GM20000 (cell line): ENCODE measurements around the gene VASH2.
"Not testable (repeated sequence)": the region's sequence is repeated elsewhere in the genome, so short reads cannot be mapped to it uniquely, and the experiment has no call there.

Experiments
- DNase-seq: peaks from one replicate; pipeline ENCODE4 v3.0.0; 2012; ENCODE audit warnings: low spot score
- TF ChIP-seq, protein P1 (sequence below): IDR thresholded peaks from 2 replicates; pipeline ENCODE4 v1.5.1; 2012; ENCODE audit warnings: mild to moderate bottlenecking, control low read depth; ENCODE audit errors: extremely low read depth, missing control alignments

VASH2 gene

DNA sequence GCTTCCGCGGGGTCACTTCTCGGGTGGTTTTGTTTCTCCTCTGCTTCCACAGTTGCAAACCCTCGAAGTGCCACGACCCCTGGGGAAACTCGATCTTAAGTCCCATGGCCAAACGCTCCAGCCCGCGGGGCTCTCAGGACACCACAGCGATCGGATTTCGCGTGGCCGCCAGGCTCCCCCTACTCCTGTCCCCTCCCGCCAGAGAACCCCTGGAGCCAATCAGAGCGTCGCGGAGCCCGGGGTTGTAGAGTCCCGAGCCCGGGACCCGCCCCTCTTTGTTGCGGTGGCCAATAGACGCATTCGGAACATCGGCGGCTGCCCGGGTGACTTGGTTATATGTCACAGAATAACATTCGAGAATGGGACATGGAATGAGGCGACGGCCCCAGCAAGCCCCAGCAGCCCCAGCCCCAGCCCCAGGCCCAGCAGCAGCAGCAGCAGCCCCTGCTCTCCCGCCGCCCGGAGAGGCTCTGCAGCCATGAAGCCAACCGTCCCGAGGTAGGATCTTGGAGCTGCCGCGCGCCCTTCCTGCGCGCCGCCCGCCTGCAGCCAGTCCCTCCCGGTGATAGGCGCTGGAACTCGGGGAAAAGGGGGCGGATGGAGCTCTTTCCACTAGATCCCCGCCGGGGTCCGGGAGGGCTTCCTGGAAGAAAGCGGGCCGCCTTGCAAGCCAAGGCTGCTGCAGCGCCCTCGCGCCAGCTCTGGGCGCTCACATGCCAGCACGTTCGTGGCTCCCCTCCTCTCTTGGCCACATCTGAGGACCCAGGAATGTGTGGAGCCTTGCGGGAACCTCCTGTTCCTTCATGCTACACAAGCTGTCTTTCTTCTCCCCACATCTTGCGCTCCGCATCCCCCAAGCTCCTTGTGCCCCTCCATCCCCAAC is at the start of gene VASH2:
Gene VASH2, plus strand, starts transcription at position 299 of the 883 bp plus-strand sequence. CDS start 1,002 bp downstream, outside the sequence.
- DNase-seq: peak; percentile 95
- TF ChIP-seq, protein P1, sequence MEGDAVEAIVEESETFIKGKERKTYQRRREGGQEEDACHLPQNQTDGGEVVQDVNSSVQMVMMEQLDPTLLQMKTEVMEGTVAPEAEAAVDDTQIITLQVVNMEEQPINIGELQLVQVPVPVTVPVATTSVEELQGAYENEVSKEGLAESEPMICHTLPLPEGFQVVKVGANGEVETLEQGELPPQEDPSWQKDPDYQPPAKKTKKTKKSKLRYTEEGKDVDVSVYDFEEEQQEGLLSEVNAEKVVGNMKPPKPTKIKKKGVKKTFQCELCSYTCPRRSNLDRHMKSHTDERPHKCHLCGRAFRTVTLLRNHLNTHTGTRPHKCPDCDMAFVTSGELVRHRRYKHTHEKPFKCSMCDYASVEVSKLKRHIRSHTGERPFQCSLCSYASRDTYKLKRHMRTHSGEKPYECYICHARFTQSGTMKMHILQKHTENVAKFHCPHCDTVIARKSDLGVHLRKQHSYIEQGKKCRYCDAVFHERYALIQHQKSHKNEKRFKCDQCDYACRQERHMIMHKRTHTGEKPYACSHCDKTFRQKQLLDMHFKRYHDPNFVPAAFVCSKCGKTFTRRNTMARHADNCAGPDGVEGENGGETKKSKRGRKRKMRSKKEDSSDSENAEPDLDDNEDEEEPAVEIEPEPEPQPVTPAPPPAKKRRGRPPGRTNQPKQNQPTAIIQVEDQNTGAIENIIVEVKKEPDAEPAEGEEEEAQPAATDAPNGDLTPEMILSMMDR: no peak

DNA sequence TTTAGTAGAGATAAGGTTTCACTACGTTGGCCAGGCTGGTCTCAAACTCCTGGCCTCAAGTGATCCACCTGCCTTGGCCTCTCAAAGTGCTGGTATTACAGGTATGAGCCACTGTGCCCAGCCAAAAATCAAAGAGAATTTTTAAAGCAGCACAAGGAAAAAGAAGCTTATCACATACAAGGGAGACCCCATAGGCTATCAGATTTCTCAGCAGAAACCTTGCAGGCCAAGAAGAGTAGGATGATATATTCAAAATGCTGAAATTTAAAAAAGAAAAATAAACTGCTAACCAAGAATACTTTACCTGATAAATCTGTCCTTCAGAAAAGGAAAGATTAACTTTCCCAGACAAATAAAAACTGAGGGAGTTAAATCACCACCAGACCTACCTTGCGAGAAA is 49.1 kb upstream of the VASH2 start:
- TF ChIP-seq, protein P1: no peak
- DNase-seq: no peak

DNA sequence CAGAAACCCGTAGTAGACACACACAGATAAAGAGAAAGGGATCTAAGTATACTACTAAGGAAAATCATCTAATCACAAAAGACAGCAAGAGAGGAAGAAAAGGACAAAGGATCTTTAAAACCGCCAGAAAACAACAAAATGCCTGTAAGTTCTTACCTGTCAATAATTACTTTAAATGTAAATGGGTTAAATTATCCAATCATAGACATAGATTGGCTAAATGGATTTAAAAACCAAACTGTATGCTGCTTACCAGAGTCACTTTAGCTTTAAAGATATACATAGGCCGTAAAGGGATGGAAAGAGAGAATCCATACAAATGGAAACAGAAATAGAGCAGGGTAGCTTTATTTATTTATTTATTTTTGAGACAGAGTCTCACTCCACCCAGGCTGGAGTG is 48.3 kb upstream of the VASH2 start:
- TF ChIP-seq, protein P1: no peak

DNA sequence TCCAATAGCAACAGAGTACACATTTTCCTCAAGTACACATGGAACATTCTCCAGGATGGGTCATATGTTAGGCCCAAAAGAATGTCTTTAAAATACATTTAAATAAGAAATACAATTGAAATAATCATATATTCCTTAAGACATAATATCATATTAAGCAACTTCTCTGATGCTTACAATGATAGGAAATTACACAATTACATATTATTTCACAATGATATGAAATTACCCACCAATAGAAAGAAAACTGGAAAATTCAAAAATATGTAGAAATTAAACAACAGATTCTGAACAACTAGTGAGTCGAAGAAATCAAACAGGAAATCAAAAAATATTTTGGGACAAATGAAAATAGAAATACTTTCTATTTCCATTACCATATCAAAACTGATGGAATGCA is 46.7 kb upstream of the VASH2 start:
- TF ChIP-seq, protein P1: no peak
- no peak for DNase-seq

More for the DNA sequence above, 48.3 kb upstream of the VASH2 start:
- DNase-seq: no peak

DNA sequence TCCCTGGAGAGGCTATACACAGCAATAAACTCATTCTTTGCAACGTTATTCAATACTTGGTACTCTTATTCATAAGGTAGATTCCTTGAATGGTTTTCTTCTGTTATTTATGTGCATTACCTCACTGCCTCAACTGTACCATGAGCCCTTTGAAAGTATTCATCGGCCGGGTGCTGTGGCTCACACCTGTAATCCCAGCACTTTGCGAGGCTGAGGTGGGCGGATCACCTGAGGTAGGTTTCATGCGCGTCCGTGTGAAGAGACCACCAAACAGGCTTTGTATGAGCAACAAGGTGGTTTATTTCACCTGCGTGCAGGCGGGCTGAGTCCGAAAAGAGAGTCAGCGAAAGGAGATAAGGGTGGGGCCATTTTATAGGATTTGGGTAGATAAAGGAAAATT is 42.3 kb upstream of the VASH2 start:
- DNase-seq: not testable (repeated sequence)

DNA sequence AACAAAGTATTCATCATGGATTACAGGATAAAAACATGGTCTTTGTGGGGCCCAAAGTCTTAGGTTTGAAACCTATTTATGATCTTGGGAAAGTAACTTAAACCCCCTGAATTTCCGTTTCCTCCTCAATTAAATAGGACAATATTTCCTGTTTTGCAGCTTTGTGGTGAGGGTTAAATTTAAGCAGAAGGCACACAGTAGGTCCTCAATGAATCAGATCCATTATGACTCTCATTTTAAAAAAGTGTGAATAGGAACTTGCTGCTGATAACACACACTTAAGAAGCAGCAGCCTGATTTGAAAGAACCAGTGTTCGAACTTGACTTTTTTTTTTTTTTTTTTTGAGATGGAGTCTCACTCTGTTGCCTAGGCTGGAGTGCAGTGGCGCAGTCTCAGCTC is 41.4 kb upstream of the VASH2 start:
- DNase-seq: no peak

DNA sequence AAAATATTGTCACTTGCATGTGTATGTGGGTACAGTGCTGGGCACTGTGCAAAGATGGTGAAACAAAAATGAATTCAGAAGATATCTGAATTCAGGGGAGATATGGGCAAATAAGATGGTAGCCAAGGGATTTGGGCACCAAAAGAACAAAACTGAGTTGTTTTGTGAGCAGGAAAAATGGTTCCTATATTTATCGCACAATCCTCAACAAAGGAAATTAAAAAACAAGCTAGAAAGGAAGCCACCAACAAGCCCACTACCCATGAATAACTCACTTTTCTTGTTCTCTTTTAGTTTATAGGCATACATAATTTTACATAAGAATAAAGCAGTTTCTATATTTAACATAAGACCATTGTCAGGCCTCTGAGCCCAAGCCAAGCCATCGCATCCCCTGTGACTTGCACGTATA is 40.7 kb upstream of the VASH2 start:
- TF ChIP-seq, protein P1: no peak

More for the DNA sequence above, 41.4 kb upstream of the VASH2 start:
- TF ChIP-seq, protein P1: no peak

DNA sequence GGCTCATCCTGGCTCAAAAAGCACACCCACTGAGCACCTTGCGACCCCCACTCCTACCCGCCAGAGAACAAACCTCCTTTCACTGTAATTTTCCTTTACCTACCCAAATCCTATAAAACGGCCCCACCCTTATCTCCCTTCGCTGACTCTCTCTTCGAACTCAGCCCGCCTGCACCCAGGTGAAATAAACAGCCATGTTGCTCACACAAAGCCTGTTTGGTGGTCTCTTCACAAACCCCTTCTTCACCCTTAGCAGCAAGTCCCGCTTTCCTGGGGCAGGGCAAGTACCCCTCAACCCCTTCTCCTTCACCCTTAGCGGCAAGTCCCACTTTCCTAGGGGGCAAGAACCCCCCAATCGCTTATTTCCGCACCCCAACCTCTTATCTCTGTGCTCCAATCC is 40.1 kb upstream of the VASH2 start:
- not testable (repeated sequence) for DNase-seq

More for the DNA sequence above, 40.7 kb upstream of the VASH2 start:
- DNase-seq: no peak

DNA sequence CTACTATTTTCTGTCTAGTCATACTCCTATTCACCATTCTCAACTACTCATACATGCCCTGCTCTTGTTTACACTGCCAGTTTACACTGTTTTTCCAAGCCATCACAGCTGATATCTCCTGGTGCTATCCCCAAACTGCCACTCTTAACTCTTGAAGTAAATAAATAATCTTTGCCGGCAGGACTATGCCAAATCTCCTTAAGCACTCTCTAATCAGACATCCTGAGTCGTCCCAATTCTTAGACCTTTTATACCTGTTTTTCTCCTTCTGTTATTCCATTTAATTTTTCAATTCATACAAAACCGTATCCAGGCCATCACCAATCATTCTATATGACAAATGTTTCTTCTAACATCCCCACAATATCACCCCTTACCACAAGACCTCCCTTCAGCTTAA is 36.7 kb upstream of the VASH2 start:
- not testable (repeated sequence) for DNase-seq

DNA sequence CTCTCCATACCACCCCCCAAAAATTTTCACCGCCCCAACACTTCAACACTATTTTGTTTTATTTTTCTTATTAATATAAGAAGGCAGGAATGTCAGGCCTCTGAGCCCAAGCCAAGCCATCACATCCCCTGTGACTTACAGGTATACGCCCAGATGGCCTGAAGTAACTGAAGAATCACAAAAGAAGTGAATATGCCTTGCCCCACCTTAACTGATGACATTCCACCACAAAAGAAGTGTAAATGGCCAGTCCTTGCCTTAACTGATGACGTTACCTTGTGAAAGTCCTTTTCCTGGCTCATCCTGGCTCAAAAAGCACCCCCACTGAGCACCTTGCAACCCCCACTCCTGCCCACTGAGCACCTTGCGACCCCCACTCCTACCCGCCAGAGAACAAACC is 36.2 kb upstream of the VASH2 start:
- not testable (repeated sequence) for DNase-seq
